SJCRH30 (cell line): ENCODE data around the gene GNA12. TPM values are rescaled to one million over a fixed set of nuclear protein-coding genes. Genes with fewer than 3 reads are reported as not detected.

Experiments used
- DNase-seq, 2 experiments: peaks; one replicate each; pipeline ENCODE4 v3.0.0-alpha.2; 2015 to 2020
- H3K27ac ChIP-seq: fragments of 250-450 bp; sonication (Bioruptor Pico); 2 replicates; pipeline ENCODE4 v1.5.1; 2020; ENCODE audit warnings: mild to moderate bottlenecking, moderate library complexity
- H3K27me3 ChIP-seq: fragments of 250-450 bp; sonication (Bioruptor Pico); 2 replicates; pipeline ENCODE4 v1.5.1; 2020; ENCODE audit warnings: mild to moderate bottlenecking, moderate library complexity
- H3K36me3 ChIP-seq: fragments of 250-450 bp; sonication (Bioruptor Pico); 2 replicates; pipeline ENCODE4 v1.5.1; 2020; ENCODE audit warnings: mild to moderate bottlenecking, moderate library complexity
- H3K4me1 ChIP-seq: fragments of 250-450 bp; sonication (Bioruptor Pico); 2 replicates; pipeline ENCODE4 v1.5.1; 2020; ENCODE audit warnings: mild to moderate bottlenecking, moderate library complexity
- H3K4me3 ChIP-seq: fragments of 250-450 bp; sonication (Bioruptor Pico); 2 replicates; pipeline ENCODE4 v1.5.1; 2020; ENCODE audit warnings: mild to moderate bottlenecking, moderate library complexity
- H3K9me3 ChIP-seq: fragments of 250-450 bp; sonication (Bioruptor Pico); replicated peaks from 2 replicates; pipeline ENCODE4 v1.5.1; 2020; ENCODE audit warnings: mild to moderate bottlenecking, moderate library complexity
- total RNA-seq: library from RNA; depleted of rRNA; stranded (reverse); fragments of >200 nt; shearing (Covaris generic); gene quantifications from 2 replicates; pipeline ENCODE4 v1.2.3, GENCODE V29; 2014

Gene GNA12
- total RNA-seq, 1 experiment from 2014 or later = 19.3 TPM

- H3K27ac ChIP-seq = no peak overlapping the region
- H3K27me3 ChIP-seq = no peaks in the 10 kb centered on the region
- H3K4me1 ChIP-seq = peaks cover 13% of the 10 kb centered on the region
- H3K9me3 ChIP-seq = no peaks in the 10 kb centered on the region
- no peaks in the 10 kb centered on the region for H3K36me3 ChIP-seq
- DNase-seq = no peak
- H3K4me3 ChIP-seq = no peak overlapping the region
Observed at GRCh38 chr7:2800931-2801688, 43.0 kb downstream of the GNA12 start.

GRCh38 chr7:2800220-2800930 lies 43.7 kb downstream of the GNA12 start:
- no peak overlapping the region for H3K27ac ChIP-seq
- H3K4me1 ChIP-seq = peaks cover 13% of the 10 kb centered on the region
- no peak overlapping the region for H3K4me3 ChIP-seq
- DNase-seq = no peak
- H3K36me3 ChIP-seq = no peaks in the 10 kb centered on the region
- H3K9me3 ChIP-seq = no peaks in the 10 kb centered on the region
- H3K27me3 ChIP-seq = no peaks in the 10 kb centered on the region

- H3K27ac ChIP-seq = no peak overlapping the region
- DNase-seq = no peak
- peaks cover under 1% of the 10 kb centered on the region; the same call in 1 of the 2 replicates for H3K36me3 ChIP-seq
- no peak overlapping the region for H3K4me3 ChIP-seq
- no peaks in the 10 kb centered on the region for H3K9me3 ChIP-seq
- H3K27me3 ChIP-seq = no peaks in the 10 kb centered on the region
- peaks cover 13% of the 10 kb centered on the region for H3K4me1 ChIP-seq
Observed at GRCh38 chr7:2799253-2799652, 44.9 kb downstream of the GNA12 start.

GRCh38 chr7:2798669-2799068 lies 45.4 kb downstream of the GNA12 start:
- DNase-seq = no peak
- H3K27me3 ChIP-seq = no peaks in the 10 kb centered on the region
- H3K4me1 ChIP-seq = peaks cover 13% of the 10 kb centered on the region
- peaks cover 6% of the 10 kb centered on the region for H3K36me3 ChIP-seq
- H3K4me3 ChIP-seq = no peak overlapping the region
- H3K9me3 ChIP-seq = no peaks in the 10 kb centered on the region
- no peak overlapping the region for H3K27ac ChIP-seq

GRCh38 chr7:2796358-2797352 lies 47.5 kb downstream of the GNA12 start:
- Histone ChIP-seq H3K4me1 (peaks cover 2% of the 10 kb centered on the region; the same call in 1 of the 2 replicates), H3K4me3 (no peak overlapping the region), H3K9me3 (no peaks in the 10 kb centered on the region), H3K27ac (no peak overlapping the region), H3K27me3 (no peaks in the 10 kb centered on the region), H3K36me3 (peaks cover 21% of the 10 kb centered on the region)
- no peak for DNase-seq

- Histone ChIP-seq H3K27ac (no peak overlapping the region), H3K4me3 (no peak overlapping the region), H3K4me1 (no peaks in the 10 kb centered on the region), H3K36me3 (peaks cover 21% of the 10 kb centered on the region), H3K27me3 (no peaks in the 10 kb centered on the region), H3K9me3 (no peaks in the 10 kb centered on the region)
- no peak for DNase-seq
Observed at GRCh38 chr7:2795906-2796305, 48.2 kb downstream of the GNA12 start.

GRCh38 chr7:2794836-2795636 lies 49.1 kb downstream of the GNA12 start:
- Histone ChIP-seq H3K9me3 (no peaks in the 10 kb centered on the region), H3K36me3 (peaks cover 21% of the 10 kb centered on the region), H3K4me1 (no peaks in the 10 kb centered on the region), H3K27ac (no peak overlapping the region), H3K27me3 (no peaks in the 10 kb centered on the region), H3K4me3 (no peak overlapping the region)
- DNase-seq = no peak

GRCh38 chr7:2792856-2793487 lies 51.1 kb downstream of the GNA12 start:
- H3K4me3 ChIP-seq = no peak overlapping the region
- no peak for DNase-seq
- H3K27ac ChIP-seq = no peak overlapping the region
- H3K9me3 ChIP-seq = no peaks in the 10 kb centered on the region
- H3K27me3 ChIP-seq = no peaks in the 10 kb centered on the region
- H3K4me1 ChIP-seq = no peaks in the 10 kb centered on the region
- H3K36me3 ChIP-seq = peaks cover 21% of the 10 kb centered on the region

GRCh38 chr7:2792235-2792634 lies 51.9 kb downstream of the GNA12 start:
- Histone ChIP-seq H3K9me3 (no peaks in the 10 kb centered on the region), H3K27me3 (no peaks in the 10 kb centered on the region), H3K27ac (no peak overlapping the region), H3K36me3 (peaks cover 21% of the 10 kb centered on the region), H3K4me1 (no peaks in the 10 kb centered on the region), H3K4me3 (no peak overlapping the region)
- DNase-seq = no peak

- Histone ChIP-seq H3K27me3 (no peaks in the 10 kb centered on the region), H3K9me3 (no peaks in the 10 kb centered on the region), H3K4me1 (no peaks in the 10 kb centered on the region), H3K4me3 (no peak overlapping the region), H3K27ac (no peak overlapping the region), H3K36me3 (peaks cover 21% of the 10 kb centered on the region)
- no peak for DNase-seq
Observed at GRCh38 chr7:2791390-2791789, 52.7 kb downstream of the GNA12 start.

GRCh38 chr7:2787251-2787951 lies 56.7 kb downstream of the GNA12 start:
- DNase-seq = no peak
- H3K27ac ChIP-seq = no peak overlapping the region
- no peaks in the 10 kb centered on the region for H3K27me3 ChIP-seq
- no peaks in the 10 kb centered on the region for H3K9me3 ChIP-seq
- peaks cover 10% of the 10 kb centered on the region for H3K4me1 ChIP-seq
- peaks cover 6% of the 10 kb centered on the region; the same call in 1 of the 2 replicates for H3K36me3 ChIP-seq
- H3K4me3 ChIP-seq = no peak overlapping the region

GRCh38 chr7:2786607-2787116 lies 57.4 kb downstream of the GNA12 start:
- Histone ChIP-seq H3K4me3 (no peak overlapping the region), H3K9me3 (0 out of 2 replicates have a peak, but pooled peaks cover 2% of the 10 kb centered on the region), H3K27me3 (no peaks in the 10 kb centered on the region), H3K36me3 (no peaks in the 10 kb centered on the region; the same call in 1 of the 2 replicates), H3K27ac (no peak overlapping the region), H3K4me1 (peaks cover 10% of the 10 kb centered on the region)
- no peak for DNase-seq

- Histone ChIP-seq H3K36me3 (0 out of 2 replicates have a peak, but pooled peaks cover 4% of the 10 kb centered on the region), H3K4me1 (peaks cover 10% of the 10 kb centered on the region), H3K9me3 (0 out of 2 replicates have a peak, but pooled peaks cover 2% of the 10 kb centered on the region), H3K27ac (peak overlapping the region; percentile 53), H3K27me3 (no peaks in the 10 kb centered on the region), H3K4me3 (no peak overlapping the region)
- DNase-seq = peak; percentile 34 to 62
Observed at GRCh38 chr7:2785071-2785500, 59.0 kb downstream of the GNA12 start.
